ENCODE measurements around the gene GLYATL1.

GLYATL1 gene

GRCh38 chr11:58938398-58938797 is 890 bp upstream of the GLYATL1 start:
- Mint-ChIP-seq H3K4me3 (no peak overlapping the region), H3K27ac (no peak overlapping the region), H3K36me3 (no peaks in the 10 kb centered on the region), H3K4me1 (no peaks in the 10 kb centered on the region), H3K9me3 (no peaks in the 10 kb centered on the region), H3K27me3 (peaks cover 3% of the 10 kb centered on the region)
- CTCF ChIA-PET = interaction anchor here (1.4 to 1.6 kb wide), 2 partner anchors 120 to 198 kb away, joined by 3 to 4 read pairs; no protein-coding TSS in a partner anchor
- DNase-seq = no peak

GRCh38 chr11:58940028-58940427 is 740 bp downstream of the GLYATL1 start:
- no peaks in the 10 kb centered on the region for H3K4me1 Mint-ChIP-seq
- no peak for DNase-seq
- CTCF ChIA-PET = interaction anchor here (1.6 kb wide), 1 partner anchor 119 kb away, joined by 4 read pairs; no protein-coding TSS in a partner anchor
- no peaks in the 10 kb centered on the region for H3K9me3 Mint-ChIP-seq
- no peak overlapping the region for H3K4me3 Mint-ChIP-seq
- H3K27ac Mint-ChIP-seq = no peak overlapping the region
- no peaks in the 10 kb centered on the region for H3K36me3 Mint-ChIP-seq
- H3K27me3 Mint-ChIP-seq = peaks cover 3% of the 10 kb centered on the region

GRCh38 chr11:58941838-58942237 is 2.5 kb downstream of the GLYATL1 start:
- no peak for DNase-seq
- H3K4me1 Mint-ChIP-seq = no peaks in the 10 kb centered on the region
- H3K36me3 Mint-ChIP-seq = no peaks in the 10 kb centered on the region
- H3K9me3 Mint-ChIP-seq = no peaks in the 10 kb centered on the region
- H3K4me3 Mint-ChIP-seq = no peak overlapping the region
- H3K27ac Mint-ChIP-seq = no peak overlapping the region
- CTCF ChIA-PET = no interaction called here
- peaks cover 3% of the 10 kb centered on the region for H3K27me3 Mint-ChIP-seq

GRCh38 chr11:58945663-58946062 is 6.4 kb downstream of the GLYATL1 start:
- Mint-ChIP-seq H3K4me3 (no peak overlapping the region), H3K36me3 (no peaks in the 10 kb centered on the region), H3K27me3 (peaks cover 3% of the 10 kb centered on the region), H3K4me1 (no peaks in the 10 kb centered on the region), H3K9me3 (no peaks in the 10 kb centered on the region), H3K27ac (no peak overlapping the region)
- CTCF ChIA-PET = no interaction called here
- DNase-seq = no peak

- no peak overlapping the region for H3K27ac Mint-ChIP-seq
- no peaks in the 10 kb centered on the region for H3K9me3 Mint-ChIP-seq
- H3K4me3 Mint-ChIP-seq = no peak overlapping the region
- H3K4me1 Mint-ChIP-seq = no peaks in the 10 kb centered on the region
- H3K27me3 Mint-ChIP-seq = peaks cover 3% of the 10 kb centered on the region
- no peaks in the 10 kb centered on the region for H3K36me3 Mint-ChIP-seq
- DNase-seq = no peak
- CTCF ChIA-PET = no interaction called here
Observed at GRCh38 chr11:58949184-58949583, 9.9 kb downstream of the GLYATL1 start.

GRCh38 chr11:58957922-58958321 is 18.6 kb downstream of the GLYATL1 start:
- DNase-seq = no peak
- no peaks in the 10 kb centered on the region for H3K9me3 Mint-ChIP-seq
- no peak overlapping the region for H3K4me3 Mint-ChIP-seq
- no peaks in the 10 kb centered on the region for H3K4me1 Mint-ChIP-seq
- H3K27ac Mint-ChIP-seq = no peak overlapping the region
- H3K27me3 Mint-ChIP-seq = no peaks in the 10 kb centered on the region
- H3K36me3 Mint-ChIP-seq = no peaks in the 10 kb centered on the region
- CTCF ChIA-PET = interaction anchor here (1.4 kb wide), 2 partner anchors 11 to 200 kb away, joined by 3 to 5 read pairs; no protein-coding TSS in a partner anchor

- Mint-ChIP-seq H3K4me1 (no peaks in the 10 kb centered on the region), H3K4me3 (no peak overlapping the region), H3K36me3 (no peaks in the 10 kb centered on the region), H3K9me3 (no peaks in the 10 kb centered on the region), H3K27me3 (no peaks in the 10 kb centered on the region), H3K27ac (no peak overlapping the region)
- DNase-seq = peak; percentile 57
- CTCF ChIA-PET = interaction anchor here (0.7 to 1.4 kb wide), 3 partner anchors 12 to 46 kb away, joined by 3 read pairs; partner anchors contain the start of gene GLYATL1
Observed at GRCh38 chr11:58958500-58958899, 19.2 kb downstream of the GLYATL1 start.

GRCh38 chr11:58963551-58964104 is 24.3 kb downstream of the GLYATL1 start:
- Mint-ChIP-seq H3K4me1 (no peaks in the 10 kb centered on the region), H3K4me3 (no peak overlapping the region), H3K27ac (no peak overlapping the region), H3K9me3 (no peaks in the 10 kb centered on the region), H3K27me3 (peaks cover 6% of the 10 kb centered on the region), H3K36me3 (no peaks in the 10 kb centered on the region)
- DNase-seq = no peak
- CTCF ChIA-PET = no interaction called here

GRCh38 chr11:58965246-58965985 is 26.1 kb downstream of the GLYATL1 start:
- DNase-seq = no peak
- CTCF ChIA-PET = no interaction called here
- H3K36me3 Mint-ChIP-seq = no peaks in the 10 kb centered on the region
- H3K4me1 Mint-ChIP-seq = no peaks in the 10 kb centered on the region
- H3K27ac Mint-ChIP-seq = no peak overlapping the region
- H3K4me3 Mint-ChIP-seq = no peak overlapping the region
- H3K9me3 Mint-ChIP-seq = no peaks in the 10 kb centered on the region
- peaks cover 6% of the 10 kb centered on the region for H3K27me3 Mint-ChIP-seq

GRCh38 chr11:58968251-58968711 is 29.0 kb downstream of the GLYATL1 start:
- Mint-ChIP-seq H3K9me3 (peaks cover 4% of the 10 kb centered on the region), H3K27ac (no peak overlapping the region), H3K4me3 (no peak overlapping the region), H3K4me1 (no peaks in the 10 kb centered on the region), H3K27me3 (peaks cover 6% of the 10 kb centered on the region), H3K36me3 (no peaks in the 10 kb centered on the region)
- DNase-seq = no peak
- CTCF ChIA-PET = no interaction called here

GRCh38 chr11:58977470-58977869 is 38.2 kb downstream of the GLYATL1 start:
- Mint-ChIP-seq H3K4me3 (no peak overlapping the region), H3K4me1 (no peaks in the 10 kb centered on the region), H3K9me3 (no peaks in the 10 kb centered on the region), H3K36me3 (no peaks in the 10 kb centered on the region), H3K27ac (no peak overlapping the region), H3K27me3 (peaks cover 10% of the 10 kb centered on the region)
- CTCF ChIA-PET = no interaction called here
- DNase-seq = no peak

- Mint-ChIP-seq H3K4me1 (no peaks in the 10 kb centered on the region), H3K27me3 (peaks cover 10% of the 10 kb centered on the region), H3K9me3 (no peaks in the 10 kb centered on the region), H3K36me3 (no peaks in the 10 kb centered on the region), H3K4me3 (no peak overlapping the region), H3K27ac (no peak overlapping the region)
- DNase-seq = no peak
- CTCF ChIA-PET = no interaction called here
Observed at GRCh38 chr11:58979222-58979621, 39.9 kb downstream of the GLYATL1 start.

GRCh38 chr11:58980159-58980843 is 41.0 kb downstream of the GLYATL1 start:
- Mint-ChIP-seq H3K4me1 (no peaks in the 10 kb centered on the region), H3K36me3 (no peaks in the 10 kb centered on the region), H3K27ac (no peak overlapping the region), H3K4me3 (no peak overlapping the region), H3K9me3 (no peaks in the 10 kb centered on the region), H3K27me3 (peaks cover 10% of the 10 kb centered on the region)
- CTCF ChIA-PET = no interaction called here
- no peak for DNase-seq

- CTCF ChIA-PET = interaction anchor here (1.1 kb wide), 1 partner anchor 17 kb away, joined by 3 read pairs; no protein-coding TSS in a partner anchor
- no peaks in the 10 kb centered on the region for H3K36me3 Mint-ChIP-seq
Observed at GRCh38 chr11:58992489-58992888, 53.2 kb downstream of the GLYATL1 start.

More at GRCh38 chr11:58992489-58992888, 53.2 kb downstream of the GLYATL1 start:
- Mint-ChIP-seq H3K4me3 (no peak overlapping the region), H3K9me3 (no peaks in the 10 kb centered on the region), H3K4me1 (no peaks in the 10 kb centered on the region), H3K27me3 (peaks cover 7% of the 10 kb centered on the region), H3K27ac (no peak overlapping the region)
- no peak for DNase-seq

All from activated naive CD4-positive, alpha-beta T cell treated with anti-CD3 and anti-CD28 coated beads, Interleukin-2, amount 10 ng/mL, durations not matched to agents 7 days and 5 days (primary cell).